ENCODE measurements around the gene APOA4.

Gene APOA4

DNA sequence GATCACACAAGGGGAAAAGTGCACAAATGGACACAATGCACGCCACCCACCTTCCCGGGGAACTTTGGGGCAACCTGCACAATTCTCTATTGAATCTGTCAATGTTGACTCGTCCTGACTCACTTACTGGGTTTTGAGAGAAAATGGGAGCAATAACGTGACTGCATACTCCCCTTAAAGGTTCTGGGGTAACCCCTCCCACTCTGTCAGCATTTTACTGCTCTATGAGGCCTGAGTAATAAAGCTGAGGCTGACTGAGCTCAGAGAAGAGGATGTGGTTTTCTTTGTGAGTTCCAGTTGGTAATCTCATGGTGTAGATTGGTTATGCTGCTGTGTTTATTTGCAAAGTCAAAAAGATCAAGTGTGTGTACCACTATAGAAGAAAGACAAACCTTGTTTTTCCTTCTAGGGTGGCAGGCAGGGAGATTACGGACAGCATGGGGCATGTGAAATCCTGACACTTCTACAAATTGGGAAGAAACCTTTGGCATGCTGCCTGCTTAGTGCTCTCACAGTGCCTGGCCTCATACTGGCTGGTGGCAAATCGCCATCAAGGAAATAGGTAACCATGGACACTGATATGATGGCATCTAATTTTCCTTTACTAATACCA is 30.5 kb upstream of the APOA4 start:
- TF ChIP-seq, protein P1, sequence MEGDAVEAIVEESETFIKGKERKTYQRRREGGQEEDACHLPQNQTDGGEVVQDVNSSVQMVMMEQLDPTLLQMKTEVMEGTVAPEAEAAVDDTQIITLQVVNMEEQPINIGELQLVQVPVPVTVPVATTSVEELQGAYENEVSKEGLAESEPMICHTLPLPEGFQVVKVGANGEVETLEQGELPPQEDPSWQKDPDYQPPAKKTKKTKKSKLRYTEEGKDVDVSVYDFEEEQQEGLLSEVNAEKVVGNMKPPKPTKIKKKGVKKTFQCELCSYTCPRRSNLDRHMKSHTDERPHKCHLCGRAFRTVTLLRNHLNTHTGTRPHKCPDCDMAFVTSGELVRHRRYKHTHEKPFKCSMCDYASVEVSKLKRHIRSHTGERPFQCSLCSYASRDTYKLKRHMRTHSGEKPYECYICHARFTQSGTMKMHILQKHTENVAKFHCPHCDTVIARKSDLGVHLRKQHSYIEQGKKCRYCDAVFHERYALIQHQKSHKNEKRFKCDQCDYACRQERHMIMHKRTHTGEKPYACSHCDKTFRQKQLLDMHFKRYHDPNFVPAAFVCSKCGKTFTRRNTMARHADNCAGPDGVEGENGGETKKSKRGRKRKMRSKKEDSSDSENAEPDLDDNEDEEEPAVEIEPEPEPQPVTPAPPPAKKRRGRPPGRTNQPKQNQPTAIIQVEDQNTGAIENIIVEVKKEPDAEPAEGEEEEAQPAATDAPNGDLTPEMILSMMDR (IDR thresholded peaks at IDR 0.05; ENCODE audit: low read depth, low read length) = no peak
- DNase-seq = no peak
- Histone ChIP-seq H3K36me3 (peaks cover 36% of the 10 kb centered on the region), H3K9me3 (ENCODE audit: severe bottlenecking) (no peaks in the 10 kb centered on the region), H3K27me3 (ENCODE audit: insufficient read depth, low read depth, severe bottlenecking) (no peaks in the 10 kb centered on the region), H3K27ac (no peak overlapping the region), H3K4me3 (ENCODE audit: low read depth, low read length) (no peak overlapping the region)

DNA sequence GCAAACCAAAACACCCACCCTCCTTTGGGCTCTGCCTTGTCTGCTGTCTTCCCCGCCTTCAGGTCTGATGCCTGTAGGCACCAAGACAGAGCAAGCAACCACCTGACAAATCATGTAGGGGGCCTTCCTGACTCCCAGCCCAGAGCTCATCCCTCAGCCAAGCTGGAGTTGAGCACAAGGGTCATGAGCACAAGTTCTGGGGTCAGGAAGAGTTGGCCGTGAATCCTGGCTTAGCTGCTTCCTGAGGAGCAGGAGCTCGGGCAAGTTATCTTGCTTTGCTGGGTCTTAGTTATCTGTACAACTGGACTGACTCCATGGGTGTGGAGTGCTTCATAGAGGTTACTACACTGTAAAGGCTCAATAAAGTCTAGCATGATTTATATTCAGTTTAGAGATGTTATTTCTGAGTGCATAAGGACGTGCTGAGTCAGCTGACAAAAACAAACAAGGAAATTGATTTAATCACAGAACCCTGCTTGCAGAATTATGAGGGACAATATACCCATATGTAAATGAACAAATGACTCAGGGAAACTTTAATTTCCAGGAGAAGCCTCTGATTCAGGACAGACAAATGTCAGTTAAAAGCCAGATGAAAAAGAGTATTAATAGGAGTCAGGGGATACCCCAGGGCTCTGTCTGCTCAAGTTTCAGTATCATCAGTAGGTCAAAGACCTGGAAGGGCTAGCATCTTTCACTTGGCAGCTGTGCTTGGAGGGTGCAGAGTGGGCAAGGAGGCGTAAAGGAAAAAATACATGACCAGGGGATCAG is 29.3 kb upstream of the APOA4 start:
- no peaks in the 10 kb centered on the region for H3K9me3 ChIP-seq (ENCODE audit: severe bottlenecking)
- TF ChIP-seq, protein P1 (IDR thresholded peaks at IDR 0.05; ENCODE audit: low read depth, low read length) = no peak
- no peak overlapping the region for H3K4me3 ChIP-seq (ENCODE audit: low read depth, low read length)
- no peaks in the 10 kb centered on the region for H3K27me3 ChIP-seq (ENCODE audit: insufficient read depth, low read depth, severe bottlenecking)
- peaks cover 39% of the 10 kb centered on the region for H3K36me3 ChIP-seq
- no peak for DNase-seq
- no peak overlapping the region for H3K27ac ChIP-seq

DNA sequence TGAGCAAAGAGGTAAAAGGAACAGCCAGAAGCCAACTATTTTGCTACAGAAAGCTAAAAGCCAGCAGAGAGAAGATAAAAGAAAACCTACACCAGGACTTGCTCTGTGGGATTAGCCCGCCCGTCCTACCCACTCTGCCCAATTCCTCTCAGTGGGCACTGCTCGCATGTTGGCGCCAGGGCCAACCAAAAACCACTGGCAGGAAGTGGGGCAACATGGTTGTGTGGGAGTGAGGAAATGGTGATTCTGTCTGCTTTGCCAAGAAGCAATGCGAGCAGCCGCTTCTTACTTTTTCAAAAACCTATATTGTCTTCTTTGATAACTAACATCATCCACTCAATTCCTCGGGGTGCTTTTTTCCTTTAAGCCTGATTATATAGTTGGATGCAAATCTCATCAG is 28.5 kb upstream of the APOA4 start:
- peaks cover 40% of the 10 kb centered on the region for H3K36me3 ChIP-seq
- H3K27me3 ChIP-seq (ENCODE audit: insufficient read depth, low read depth, severe bottlenecking) = no peaks in the 10 kb centered on the region
- TF ChIP-seq, protein P1 (IDR thresholded peaks at IDR 0.05; ENCODE audit: low read depth, low read length) = no peak
- H3K27ac ChIP-seq = no peak overlapping the region
- no peaks in the 10 kb centered on the region for H3K9me3 ChIP-seq (ENCODE audit: severe bottlenecking)
- DNase-seq = no peak
- no peak overlapping the region for H3K4me3 ChIP-seq (ENCODE audit: low read depth, low read length)

DNA sequence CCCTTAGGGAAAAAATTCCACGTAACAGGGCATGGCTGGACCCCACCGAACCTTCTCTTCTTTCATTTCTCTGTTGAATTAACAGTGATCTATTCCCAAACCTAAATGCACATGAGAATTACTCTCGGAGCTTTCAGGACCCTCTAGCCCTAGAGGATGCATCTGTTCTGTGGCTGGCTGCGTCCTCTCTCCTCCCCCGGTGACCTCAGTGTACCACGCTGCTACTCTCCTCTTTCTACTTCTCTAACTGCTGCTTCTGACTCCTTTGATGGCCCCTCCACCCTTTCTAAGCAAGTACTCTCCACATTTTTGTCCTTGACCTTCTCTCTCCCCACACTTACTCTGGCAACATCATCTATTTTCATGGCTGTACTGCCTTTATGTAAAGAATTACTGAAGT is 26.4 kb upstream of the APOA4 start:
- Histone ChIP-seq H3K36me3 (peaks cover 49% of the 10 kb centered on the region), H3K27me3 (ENCODE audit: insufficient read depth, low read depth, severe bottlenecking) (no peaks in the 10 kb centered on the region), H3K9me3 (ENCODE audit: severe bottlenecking) (no peaks in the 10 kb centered on the region), H3K4me3 (ENCODE audit: low read depth, low read length) (no peak overlapping the region), H3K27ac (no peak overlapping the region)
- no peak for DNase-seq
- TF ChIP-seq, protein P1 (IDR thresholded peaks at IDR 0.05; ENCODE audit: low read depth, low read length) = no peak

DNA sequence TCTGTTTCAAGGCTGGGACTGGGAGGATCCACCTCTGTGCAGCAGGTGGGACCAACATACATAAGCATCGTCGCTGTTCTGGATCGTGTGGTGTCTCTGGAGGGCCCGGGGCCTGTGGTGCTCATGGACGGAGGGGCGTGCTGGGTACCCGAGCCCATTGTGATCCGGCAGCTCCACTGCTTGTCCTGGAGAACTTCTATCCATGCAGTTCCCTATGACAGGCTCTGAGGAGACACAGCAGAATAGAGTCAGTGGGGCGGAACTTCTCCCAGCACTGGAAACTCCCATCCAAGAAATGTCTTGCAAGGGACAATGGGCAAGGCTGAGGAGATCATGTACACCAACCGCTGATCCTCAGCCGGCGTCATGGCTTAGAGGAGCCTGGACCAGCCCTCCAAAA is 26.0 kb upstream of the APOA4 start:
- Histone ChIP-seq H3K36me3 (peaks cover 47% of the 10 kb centered on the region), H3K27me3 (ENCODE audit: insufficient read depth, low read depth, severe bottlenecking) (no peaks in the 10 kb centered on the region), H3K27ac (no peak overlapping the region), H3K4me3 (ENCODE audit: low read depth, low read length) (no peak overlapping the region), H3K9me3 (ENCODE audit: severe bottlenecking) (no peaks in the 10 kb centered on the region)
- TF ChIP-seq, protein P1 (IDR thresholded peaks at IDR 0.05; ENCODE audit: low read depth, low read length) = no peak
- no peak for DNase-seq
